ENCODE results near the gene MAN1A2.

DNA sequence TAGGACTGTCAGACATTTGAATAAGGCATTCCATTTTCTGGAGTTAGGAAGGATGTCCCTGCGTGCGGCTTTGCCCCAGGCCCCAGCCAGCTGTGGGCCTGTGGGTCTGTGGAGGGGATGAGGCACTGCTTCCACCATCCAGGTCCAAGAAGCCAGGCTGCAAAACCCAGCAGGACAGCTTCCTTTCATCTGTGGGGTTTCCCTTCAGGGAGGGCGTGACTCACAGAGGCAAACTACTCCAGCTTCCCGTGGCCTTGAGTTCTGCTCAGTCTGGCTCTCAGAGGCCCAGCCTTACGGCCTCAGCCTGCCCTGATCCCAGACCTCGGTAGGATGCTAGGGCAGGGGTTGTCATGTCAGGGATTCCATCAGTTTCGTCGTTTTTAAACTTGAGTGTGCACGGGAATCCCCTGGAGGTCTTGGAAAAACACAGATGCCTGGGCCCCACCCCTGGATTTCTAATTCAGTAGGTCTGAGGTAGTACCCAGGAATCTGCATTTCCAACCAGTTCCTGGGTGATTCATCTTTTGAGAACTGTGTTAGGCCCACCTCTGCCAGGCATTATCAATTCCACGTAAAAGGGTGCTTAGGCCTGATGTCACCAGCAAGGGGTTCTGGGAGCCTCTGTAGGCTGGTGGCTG, 206.3 kb downstream of the MAN1A2 start:
- TF ChIP-seq, protein P1, sequence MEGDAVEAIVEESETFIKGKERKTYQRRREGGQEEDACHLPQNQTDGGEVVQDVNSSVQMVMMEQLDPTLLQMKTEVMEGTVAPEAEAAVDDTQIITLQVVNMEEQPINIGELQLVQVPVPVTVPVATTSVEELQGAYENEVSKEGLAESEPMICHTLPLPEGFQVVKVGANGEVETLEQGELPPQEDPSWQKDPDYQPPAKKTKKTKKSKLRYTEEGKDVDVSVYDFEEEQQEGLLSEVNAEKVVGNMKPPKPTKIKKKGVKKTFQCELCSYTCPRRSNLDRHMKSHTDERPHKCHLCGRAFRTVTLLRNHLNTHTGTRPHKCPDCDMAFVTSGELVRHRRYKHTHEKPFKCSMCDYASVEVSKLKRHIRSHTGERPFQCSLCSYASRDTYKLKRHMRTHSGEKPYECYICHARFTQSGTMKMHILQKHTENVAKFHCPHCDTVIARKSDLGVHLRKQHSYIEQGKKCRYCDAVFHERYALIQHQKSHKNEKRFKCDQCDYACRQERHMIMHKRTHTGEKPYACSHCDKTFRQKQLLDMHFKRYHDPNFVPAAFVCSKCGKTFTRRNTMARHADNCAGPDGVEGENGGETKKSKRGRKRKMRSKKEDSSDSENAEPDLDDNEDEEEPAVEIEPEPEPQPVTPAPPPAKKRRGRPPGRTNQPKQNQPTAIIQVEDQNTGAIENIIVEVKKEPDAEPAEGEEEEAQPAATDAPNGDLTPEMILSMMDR (IDR thresholded peaks at IDR 0.05; ENCODE audit: poor library complexity), result no peak
- no peak for TF ChIP-seq EZH2 (IDR thresholded peaks at IDR 0.05; ENCODE audit: borderline replicate concordance)
- TF ChIP-seq EZH2phosphoT487 (IDR thresholded peaks at IDR 0.05; ENCODE audit: low read depth, severe bottlenecking, unreplicated experiment), result no peak

All from hepatocyte (in vitro differentiated cells).